Measurements from ENCODE around the gene FGD1. TPM values are rescaled to one million over a fixed set of nuclear protein-coding genes. Genes with fewer than 3 reads are reported as not detected.
A peak's percentile ranks its signal among the peaks of the same experiment; 100 is the strongest.

FGD1 gene
- total RNA-seq, 1 donor from 2014 or later, result 8.6 TPM

- Histone ChIP-seq H3K9me3 (replicated peaks) (no peaks in the 10 kb centered on the region), H3K36me3 (no peaks in the 10 kb centered on the region), H3K4me3 (peak within 1 kb of the TSS; percentile 77), H3K27ac (replicated peaks) (peak within 1 kb of the TSS; percentile 93), H3K27me3 (ENCODE audit: low read depth) (no peaks in the 10 kb centered on the region), H3K4me1 (peaks cover 20% of the 10 kb centered on the region)
- TF ChIP-seq, protein P1, sequence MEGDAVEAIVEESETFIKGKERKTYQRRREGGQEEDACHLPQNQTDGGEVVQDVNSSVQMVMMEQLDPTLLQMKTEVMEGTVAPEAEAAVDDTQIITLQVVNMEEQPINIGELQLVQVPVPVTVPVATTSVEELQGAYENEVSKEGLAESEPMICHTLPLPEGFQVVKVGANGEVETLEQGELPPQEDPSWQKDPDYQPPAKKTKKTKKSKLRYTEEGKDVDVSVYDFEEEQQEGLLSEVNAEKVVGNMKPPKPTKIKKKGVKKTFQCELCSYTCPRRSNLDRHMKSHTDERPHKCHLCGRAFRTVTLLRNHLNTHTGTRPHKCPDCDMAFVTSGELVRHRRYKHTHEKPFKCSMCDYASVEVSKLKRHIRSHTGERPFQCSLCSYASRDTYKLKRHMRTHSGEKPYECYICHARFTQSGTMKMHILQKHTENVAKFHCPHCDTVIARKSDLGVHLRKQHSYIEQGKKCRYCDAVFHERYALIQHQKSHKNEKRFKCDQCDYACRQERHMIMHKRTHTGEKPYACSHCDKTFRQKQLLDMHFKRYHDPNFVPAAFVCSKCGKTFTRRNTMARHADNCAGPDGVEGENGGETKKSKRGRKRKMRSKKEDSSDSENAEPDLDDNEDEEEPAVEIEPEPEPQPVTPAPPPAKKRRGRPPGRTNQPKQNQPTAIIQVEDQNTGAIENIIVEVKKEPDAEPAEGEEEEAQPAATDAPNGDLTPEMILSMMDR (IDR thresholded peaks at IDR 0.05; ENCODE audit: borderline replicate concordance), result no peak
- intact Hi-C loops (cut with micrococcal nuclease), result no loop called here
- DNase-seq, result peak; percentile 87
Measured at GRCh38 chrX:54529552-54530356, 33.7 kb upstream of the FGD1 start, which contains the start of gene GNL3L. Gene GNL3L (plus strand): TSS chrX:54530219. CDS start chrX:54532567, 2,348 bp downstream.

DNA sequence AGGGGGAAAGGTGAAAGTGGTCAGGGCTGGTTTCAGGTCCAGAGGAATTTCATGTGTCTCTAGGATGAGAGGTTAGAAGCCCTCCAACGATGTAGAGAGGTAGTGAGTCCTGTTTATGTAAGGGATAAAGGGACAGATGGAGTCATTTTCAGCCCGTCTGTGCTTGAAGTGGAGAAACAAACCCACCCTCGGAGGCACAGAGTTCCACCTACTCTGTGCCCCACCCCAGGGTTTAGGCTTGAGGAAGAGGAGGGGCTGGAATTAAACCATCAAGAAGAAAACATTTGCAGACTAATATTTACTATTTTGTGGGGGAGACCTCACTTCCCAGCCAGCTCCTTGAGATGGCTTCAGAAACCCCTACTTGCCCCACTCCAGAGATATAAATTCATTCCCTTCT lies 33.1 kb upstream of the FGD1 start:
- Histone ChIP-seq H3K36me3 (no peaks in the 10 kb centered on the region), H3K4me1 (peaks cover 20% of the 10 kb centered on the region), H3K4me3 (peak overlapping the region; percentile 77), H3K9me3 (replicated peaks) (no peaks in the 10 kb centered on the region), H3K27me3 (ENCODE audit: low read depth) (no peaks in the 10 kb centered on the region), H3K27ac (replicated peaks) (peak overlapping the region; percentile 93)
- DNase-seq, result no peak
- intact Hi-C loops (cut with micrococcal nuclease), result no loop called here
- TF ChIP-seq, protein P1 (IDR thresholded peaks at IDR 0.05; ENCODE audit: borderline replicate concordance), result no peak

DNA sequence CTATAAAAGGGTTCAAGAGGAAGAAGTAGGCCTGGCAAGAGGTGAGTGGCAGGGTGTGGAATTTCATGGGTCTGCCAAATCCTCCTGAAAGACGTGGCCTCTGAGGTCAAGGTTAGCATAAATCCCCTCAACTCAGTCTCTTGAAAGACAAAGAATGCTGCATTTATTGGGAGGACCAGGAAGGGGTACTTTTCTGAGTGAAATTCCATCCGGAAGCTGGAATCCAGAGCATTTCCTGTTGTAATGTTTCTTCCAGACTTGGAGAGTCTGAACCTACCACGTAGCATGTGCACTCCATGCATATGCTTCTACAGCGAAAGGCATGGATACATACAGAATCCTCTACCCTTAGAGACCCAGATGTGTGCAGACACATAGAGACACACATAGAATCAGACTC lies 13.4 kb upstream of the FGD1 start:
- Histone ChIP-seq H3K27ac (replicated peaks) (peak overlapping the region; percentile 33), H3K36me3 (no peaks in the 10 kb centered on the region), H3K27me3 (ENCODE audit: low read depth) (no peaks in the 10 kb centered on the region), H3K4me1 (peaks cover 4% of the 10 kb centered on the region), H3K9me3 (replicated peaks) (no peaks in the 10 kb centered on the region), H3K4me3 (no peak overlapping the region)
- no peak for DNase-seq
- intact Hi-C loops (cut with micrococcal nuclease), result no loop called here
- TF ChIP-seq, protein P1 (IDR thresholded peaks at IDR 0.05; ENCODE audit: borderline replicate concordance), result no peak

DNA sequence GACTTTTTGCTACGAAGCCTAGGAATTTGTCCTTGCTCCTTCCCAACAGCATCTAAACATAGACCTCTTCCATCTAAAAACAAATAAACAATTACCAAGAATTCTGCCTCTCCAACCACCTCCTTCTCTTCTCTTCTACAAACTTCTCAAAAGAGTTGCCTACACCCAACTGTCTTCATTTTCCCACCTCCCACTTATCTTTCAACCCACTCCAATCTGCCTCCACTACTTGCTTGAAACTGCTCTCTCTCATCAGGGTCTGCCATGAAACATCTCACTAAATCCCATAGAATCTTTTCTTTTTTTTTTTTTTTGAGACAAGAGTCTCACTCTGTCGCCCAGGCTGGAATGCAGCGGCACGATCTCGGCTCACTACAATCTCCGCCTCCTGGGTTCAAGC lies 902 bp upstream of the FGD1 start:
- H3K9me3 ChIP-seq (replicated peaks), result no peaks in the 10 kb centered on the region
- no peaks in the 10 kb centered on the region for H3K36me3 ChIP-seq
- no peak overlapping the region for H3K4me3 ChIP-seq
- TF ChIP-seq, protein P1 (IDR thresholded peaks at IDR 0.05; ENCODE audit: borderline replicate concordance), result no peak
- no peak for DNase-seq
- H3K27me3 ChIP-seq (ENCODE audit: low read depth), result no peaks in the 10 kb centered on the region
- intact Hi-C loops (cut with micrococcal nuclease), result no loop called here
- H3K4me1 ChIP-seq, result peaks cover 16% of the 10 kb centered on the region
- H3K27ac ChIP-seq (replicated peaks), result peak overlapping the region; percentile 80

- no peaks in the 10 kb centered on the region for H3K9me3 ChIP-seq (replicated peaks)
- TF ChIP-seq, protein P1 (IDR thresholded peaks at IDR 0.05; ENCODE audit: borderline replicate concordance), result no peak
- DNase-seq, result no peak
- intact Hi-C loops (cut with micrococcal nuclease), result no loop called here
- H3K27me3 ChIP-seq (ENCODE audit: low read depth), result no peaks in the 10 kb centered on the region
- H3K4me3 ChIP-seq, result peak overlapping the region; percentile 76
- H3K27ac ChIP-seq (replicated peaks), result peak overlapping the region; percentile 80
- H3K36me3 ChIP-seq, result no peaks in the 10 kb centered on the region
- H3K4me1 ChIP-seq, result peaks cover 16% of the 10 kb centered on the region
Measured at GRCh38 chrX:54496517-54496852, 451 bp upstream of the FGD1 start.

All from left ventricle myocardium inferior (tissue), 1 donor.